HL-60/S4 treated with phorbol 12-myristate 13-acetate at 8.2 ng/mL for 4 days and 3 days (cell line): ENCODE data around the gene PRDM5.

Source experiments
- in situ Hi-C: fragments of 300-500 bp; cut with MboI; formaldehyde crosslinking; loops from 2 replicates; pipeline ENCODE4 v1.15.0; 2022; ENCODE audit warnings: low sequenced_read_pairs

Gene PRDM5

GRCh38 chr4:120826449-120826848, 96.1 kb downstream of the PRDM5 start:
- in situ Hi-C loops: no loop called here

- in situ Hi-C loops: no loop called here
These were observed 97.6 kb downstream of the PRDM5 start for GRCh38 chr4:120824946-120825345.

GRCh38 chr4:120821977-120822376, 100.5 kb downstream of the PRDM5 start:
- in situ Hi-C loops: no loop called here

DNA sequence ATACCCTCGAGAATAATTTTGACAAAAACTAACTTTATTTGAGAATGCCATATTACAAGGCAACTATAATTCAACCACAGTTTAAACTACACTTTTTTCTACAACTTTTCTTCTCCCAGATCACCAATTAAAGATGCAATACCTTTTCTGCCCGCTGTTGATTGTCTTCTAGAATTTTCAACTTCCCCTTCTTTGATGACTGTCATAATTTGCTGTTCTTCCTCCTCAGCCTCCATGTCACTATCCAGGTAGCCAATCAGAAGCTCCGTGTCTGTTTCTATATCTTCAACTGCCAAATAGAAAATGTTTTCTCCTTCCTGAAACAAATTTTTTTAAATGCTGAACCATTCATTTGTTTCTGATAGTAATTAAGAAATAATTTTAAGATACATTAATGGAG, 101.5 kb downstream of the PRDM5 start:
- in situ Hi-C loops: no loop called here

DNA sequence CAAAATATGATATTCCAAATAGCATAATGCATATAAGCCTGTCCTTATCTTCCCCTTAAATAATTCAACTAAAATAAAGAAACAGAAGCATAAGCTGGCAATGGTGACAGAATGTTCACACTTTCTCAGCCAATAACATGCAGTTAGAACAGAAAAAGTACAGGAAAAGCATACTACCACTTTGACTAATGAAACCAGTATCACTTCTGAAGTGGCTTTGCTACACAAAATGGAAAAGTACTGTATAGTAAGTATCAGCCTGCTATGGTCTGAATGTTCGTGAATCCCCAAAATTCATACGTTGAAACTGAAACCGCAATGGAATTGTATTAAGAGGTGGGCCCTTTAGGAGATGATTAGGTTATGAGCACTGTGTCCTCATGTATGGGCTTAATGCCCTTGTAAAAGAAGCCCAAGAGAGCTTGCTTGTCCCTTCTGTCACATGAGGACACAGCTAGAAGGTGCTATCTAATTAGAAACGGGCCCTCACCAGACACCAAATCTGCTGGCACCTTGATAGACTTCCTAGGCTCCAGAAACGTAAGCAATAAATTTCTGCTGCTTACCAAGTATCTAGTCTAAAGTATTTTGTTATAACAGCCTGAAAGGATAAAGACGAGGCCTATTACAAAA, 102.6 kb downstream of the PRDM5 start:
- in situ Hi-C loops: no loop called here

GRCh38 chr4:120816296-120816965, 106.1 kb downstream of the PRDM5 start:
- in situ Hi-C loops: no loop called here

DNA sequence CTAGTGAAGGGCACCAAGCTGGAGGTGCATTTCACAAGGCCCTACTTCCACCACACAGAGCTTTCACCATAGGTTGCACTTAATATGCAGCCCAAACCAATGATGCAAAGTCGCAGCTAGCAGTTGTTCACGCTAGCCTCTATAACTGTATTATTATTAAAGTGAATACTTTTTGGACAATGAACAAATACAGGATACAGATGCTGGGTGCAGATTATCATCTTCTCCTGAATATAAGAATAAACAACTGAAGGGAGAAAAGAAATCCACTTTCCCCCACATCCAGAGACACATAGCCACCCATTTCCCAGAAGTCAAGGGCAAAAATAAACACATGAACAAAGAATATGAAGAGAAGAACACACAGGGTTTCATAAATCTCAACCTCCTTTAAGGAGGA, 107.2 kb downstream of the PRDM5 start:
- in situ Hi-C loops: no loop called here

GRCh38 chr4:120814886-120815285, 107.6 kb downstream of the PRDM5 start:
- in situ Hi-C loops: no loop called here

DNA sequence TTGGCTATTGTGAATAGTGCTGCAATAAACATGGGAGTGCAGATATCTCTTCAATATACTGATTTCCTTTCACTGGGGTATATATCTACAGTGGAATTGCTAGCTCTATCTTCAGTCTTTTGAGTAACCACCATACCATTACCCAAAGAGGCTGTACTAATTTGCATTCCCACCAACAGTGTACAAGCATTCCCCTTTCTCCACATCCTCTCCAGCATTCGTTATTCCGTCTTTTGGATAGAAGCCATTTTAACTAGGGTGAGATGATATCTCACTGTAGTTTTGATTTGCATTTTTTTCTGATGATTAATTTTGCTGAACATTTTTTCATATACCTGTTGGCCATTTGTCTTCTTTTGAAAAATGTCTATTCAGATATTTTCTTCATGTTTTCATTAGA, 110.3 kb downstream of the PRDM5 start:
- in situ Hi-C loops: no loop called here

- in situ Hi-C loops: no loop called here
These were observed 113.0 kb downstream of the PRDM5 start for GRCh38 chr4:120809518-120809917.

DNA sequence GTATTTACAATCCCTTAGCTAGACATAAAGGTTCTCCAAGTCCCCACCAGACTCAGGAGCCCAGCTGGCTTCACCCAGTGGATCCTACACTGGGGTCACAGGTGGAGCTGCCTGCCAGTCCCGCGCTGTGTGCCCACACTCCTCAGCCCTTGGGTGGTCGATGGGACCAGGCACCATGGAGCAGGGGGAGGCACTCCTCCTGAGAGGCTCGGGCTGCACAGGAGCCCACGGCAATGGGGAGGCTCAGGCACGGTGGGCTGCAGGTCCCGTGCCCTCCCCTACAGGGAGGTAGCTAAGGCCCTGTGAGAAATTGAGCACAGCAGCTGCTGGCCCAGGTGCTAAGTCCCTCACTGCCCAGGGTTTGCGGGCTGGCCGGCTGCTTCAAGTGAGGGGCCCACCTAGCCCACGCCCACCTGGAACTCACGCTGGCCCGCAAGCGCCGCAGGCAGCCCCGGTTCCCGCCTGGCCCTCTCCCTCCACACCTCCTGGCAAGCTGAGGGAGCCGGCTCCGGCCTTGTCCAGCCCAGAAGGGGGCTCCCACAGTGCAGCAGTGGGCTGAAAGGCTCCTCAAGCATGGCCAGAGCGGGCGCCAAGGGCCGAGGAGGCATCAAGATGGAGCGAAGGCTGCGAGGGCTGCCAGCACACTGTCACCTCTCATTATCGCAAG, 113.9 kb downstream of the PRDM5 start:
- in situ Hi-C loops: no loop called here

- in situ Hi-C loops: no loop called here
These were observed 121.3 kb downstream of the PRDM5 start for GRCh38 chr4:120801137-120801758.

DNA sequence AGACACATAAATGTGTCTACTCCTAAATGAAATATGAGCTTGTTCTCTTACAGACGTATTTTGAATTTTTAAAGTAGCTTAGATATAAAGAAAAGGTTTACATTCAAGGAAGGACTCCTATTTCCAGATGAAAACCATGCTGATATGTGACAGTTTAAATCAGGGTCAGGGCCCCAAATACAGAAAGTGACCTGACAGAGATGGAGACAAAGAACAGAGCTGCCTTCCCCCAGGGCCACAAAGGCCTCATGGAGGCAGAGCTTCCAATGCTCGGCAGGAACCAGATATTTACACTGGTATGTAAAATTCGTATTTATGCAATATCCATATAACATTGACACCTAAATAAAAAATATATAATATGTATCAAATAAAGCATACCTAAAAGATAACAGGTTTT, 124.0 kb downstream of the PRDM5 start:
- in situ Hi-C loops: no loop called here

- in situ Hi-C loops: no loop called here
These were observed 126.3 kb downstream of the PRDM5 start for GRCh38 chr4:120796271-120796670.

DNA sequence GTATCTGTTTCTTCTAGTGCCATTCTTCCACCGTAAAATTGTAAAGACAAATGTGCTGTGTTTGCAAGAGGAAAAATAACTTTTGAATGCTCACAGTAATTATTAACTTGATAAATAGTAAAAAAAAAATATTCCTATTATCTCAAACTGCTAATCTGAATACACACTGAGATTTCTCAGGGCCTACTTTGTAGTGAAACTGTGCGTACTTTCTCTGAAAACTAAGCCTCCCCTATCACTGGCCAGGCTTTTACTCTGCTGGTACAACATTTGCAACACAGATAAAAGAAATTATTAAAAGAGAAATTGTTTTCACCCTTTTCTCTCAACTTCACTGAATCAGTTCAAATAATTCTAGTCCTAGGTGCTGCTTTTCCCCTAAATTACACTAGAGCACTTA, 137.3 kb downstream of the PRDM5 start:
- in situ Hi-C loops: no loop called here

DNA sequence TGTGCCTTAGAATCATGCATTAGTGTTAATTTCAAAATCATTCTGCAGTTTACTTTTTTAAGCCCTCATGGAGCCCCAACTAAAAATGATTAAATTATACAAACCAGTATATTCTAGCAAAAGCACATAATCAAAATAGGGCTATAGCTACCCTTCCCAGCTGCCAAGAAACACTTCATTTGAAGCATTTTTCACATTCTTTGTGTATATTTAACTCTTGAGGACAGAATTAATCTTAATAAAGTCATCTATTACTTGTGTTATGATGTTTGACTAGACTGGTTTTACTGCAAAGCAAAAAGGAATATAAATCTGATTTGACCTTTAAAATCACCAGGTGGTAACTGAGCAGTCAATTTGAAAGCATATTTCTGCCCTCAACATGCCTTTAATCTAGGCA, 145.1 kb downstream of the PRDM5 start:
- in situ Hi-C loops: no loop called here

- in situ Hi-C loops: no loop called here
These were observed 147.1 kb downstream of the PRDM5 start for GRCh38 chr4:120775431-120775830.

GRCh38 chr4:120773641-120774040, 148.9 kb downstream of the PRDM5 start:
- in situ Hi-C loops: no loop called here

GRCh38 chr4:120771907-120772306, 150.6 kb downstream of the PRDM5 start:
- in situ Hi-C loops: no loop called here

- in situ Hi-C loops: no loop called here
These were observed 151.6 kb downstream of the PRDM5 start for GRCh38 chr4:120770897-120771296.

DNA sequence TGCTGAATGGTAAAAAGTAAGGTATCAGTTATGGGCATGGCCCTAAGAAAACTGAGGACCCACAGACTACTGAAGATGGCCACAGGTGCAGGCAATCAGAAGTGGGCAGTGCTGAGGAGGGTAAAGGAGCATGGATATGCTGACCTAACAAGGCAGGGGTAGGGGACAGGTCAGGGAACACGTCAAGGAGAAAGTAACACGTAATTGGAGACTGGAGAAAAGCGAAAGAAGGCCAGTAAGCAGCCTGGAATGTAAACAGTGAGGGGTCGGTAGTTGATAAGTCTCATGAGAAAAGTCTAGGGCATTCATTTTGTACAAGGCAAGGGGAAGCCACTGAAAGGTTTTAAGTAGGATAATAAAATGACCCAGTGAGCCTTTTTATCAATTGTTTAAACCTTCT, 153.3 kb downstream of the PRDM5 start:
- in situ Hi-C loops: no loop called here

- in situ Hi-C loops: no loop called here
These were observed 157.3 kb downstream of the PRDM5 start for GRCh38 chr4:120765260-120765680.
